HepG2 (cell line): ENCODE data around the gene ADGRV1. TPM values are rescaled to one million over a fixed set of nuclear protein-coding genes. Genes with fewer than 3 reads are reported as not detected.

Experiments
- ARNT ChIP-seq: fragments of 450-650 bp; IDR thresholded peaks from 2 replicates; pipeline ENCODE4 v1.6.1; 2017
- ATF7-NPFF ChIP-seq: sonication (generic); formaldehyde crosslinking; IDR thresholded peaks from 2 replicates; pipeline ENCODE4 v1.8.1; 2023; ENCODE audit warnings: mild to moderate bottlenecking, low read depth, missing genetic modification reagents, moderate library complexity
- CEBPG ChIP-seq: IDR thresholded peaks from 2 replicates; pipeline ENCODE4 v1.6.1; 2016
- FLYWCH1 ChIP-seq: sonication (generic); formaldehyde crosslinking; IDR thresholded peaks from 2 replicates; pipeline ENCODE4 v1.8.1; 2023; ENCODE audit warnings: mild to moderate bottlenecking, missing genetic modification reagents
- HIVEP1 ChIP-seq: sonication (generic); formaldehyde crosslinking; IDR thresholded peaks from 2 replicates; pipeline ENCODE4 v1.4.0; 2020; ENCODE audit warnings: mild to moderate bottlenecking, missing genetic modification reagents
- HOXA5 ChIP-seq: sonication (generic); formaldehyde crosslinking; IDR thresholded peaks from 2 replicates; pipeline ENCODE4 v1.4.0; 2020; ENCODE audit warnings: missing genetic modification reagents
- MXD3 ChIP-seq: IDR thresholded peaks from 2 replicates; pipeline ENCODE4 v1.6.1; 2016; ENCODE audit warnings: mild to moderate bottlenecking, missing biosample characterization, missing genetic modification reagents
- MYC ChIP-seq: sonication (generic); formaldehyde crosslinking; IDR thresholded peaks from 2 replicates; pipeline ENCODE4 v1.9.0; 2021; ENCODE audit warnings: missing genetic modification reagents, borderline replicate concordance
- NPAS2 ChIP-seq: sonication (generic); formaldehyde crosslinking; IDR thresholded peaks from 2 replicates; pipeline ENCODE4 v1.8.0; 2022; ENCODE audit warnings: mild to moderate bottlenecking, missing genetic modification reagents, borderline replicate concordance
- PAX8 ChIP-seq: sonication (generic); formaldehyde crosslinking; IDR thresholded peaks from 2 replicates; pipeline ENCODE4 v1.8.0; 2022; ENCODE audit warnings: mild to moderate bottlenecking, missing genetic modification reagents, borderline replicate concordance
- RORA ChIP-seq: sonication (generic); formaldehyde crosslinking; IDR thresholded peaks from 2 replicates; pipeline ENCODE4 v1.5.0; 2020; ENCODE audit warnings: mild to moderate bottlenecking, missing genetic modification reagents, moderate library complexity
- SIN3A ChIP-seq: IDR thresholded peaks from 2 replicates; pipeline ENCODE4 v1.6.1; 2011; ENCODE audit warnings: low read depth, mild to moderate bottlenecking, control low read depth, low read length, borderline replicate concordance
- SMC3 ChIP-seq: IDR thresholded peaks from 2 replicates; pipeline ENCODE4 v1.6.1; 2011; ENCODE audit warnings: low read length, improper control_type of control experiment
- SOX5 ChIP-seq: IDR thresholded peaks from 2 replicates; pipeline ENCODE4 v1.6.1; 2016; ENCODE audit warnings: borderline replicate concordance
- SOX6 ChIP-seq, 2 experiments: fragments of 450-650 bp in 1 of 2; sonication (generic) in 1 of 2; formaldehyde crosslinking in 1 of 2; IDR thresholded peaks; 2 replicates each; pipeline versions ENCODE4 v1.4.0 to v1.6.1; 2017 to 2020; ENCODE audit warnings: antibody characterized with exemption in 1 of 2, mild to moderate bottlenecking in 1 of 2, missing genetic modification reagents in 1 of 2
- SRSF4 ChIP-seq: fragments of 200-400 bp; formaldehyde crosslinking; IDR thresholded peaks from one replicate; pipeline ENCODE4 v1.6.1; 2018; ENCODE audit warnings: mild to moderate bottlenecking, low read depth, low read length, moderate library complexity; ENCODE audit not compliant: poor library complexity, severe bottlenecking
- TAF1 ChIP-seq: sonication (generic); formaldehyde crosslinking; IDR thresholded peaks from 2 replicates; pipeline ENCODE4 v1.4.0; 2020; ENCODE audit warnings: missing genetic modification reagents
- TFDP2 ChIP-seq: sonication (generic); formaldehyde crosslinking; IDR thresholded peaks from 2 replicates; pipeline ENCODE4 v1.4.0; 2020; ENCODE audit warnings: missing genetic modification reagents
- TOPORS ChIP-seq: sonication (generic); formaldehyde crosslinking; IDR thresholded peaks from 2 replicates; pipeline ENCODE4 v1.8.0; 2023; ENCODE audit warnings: mild to moderate bottlenecking, missing genetic modification reagents
- TRAFD1 ChIP-seq: sonication (generic); formaldehyde crosslinking; IDR thresholded peaks from 2 replicates; pipeline ENCODE4 v1.5.1; 2020; ENCODE audit warnings: missing genetic modification reagents, mild to moderate bottlenecking, borderline replicate concordance
- YEATS2 ChIP-seq: sonication (generic); formaldehyde crosslinking; IDR thresholded peaks from 2 replicates; pipeline ENCODE4 v1.4.0; 2020; ENCODE audit warnings: missing genetic modification reagents, borderline replicate concordance
- ZNF207 ChIP-seq: fragments of 450-650 bp; IDR thresholded peaks from 2 replicates; pipeline ENCODE4 v1.6.1; 2016; ENCODE audit warnings: antibody characterized with exemption, borderline replicate concordance
- ZNF230 ChIP-seq: sonication (generic); formaldehyde crosslinking; IDR thresholded peaks from 2 replicates; pipeline ENCODE4 v1.4.0; 2020; ENCODE audit warnings: mild to moderate bottlenecking, missing genetic modification reagents
- ZNF3 ChIP-seq: IDR thresholded peaks from 2 replicates; pipeline ENCODE4 v1.7.0; 2017; ENCODE audit warnings: inconsistent platforms
- ZNF503 ChIP-seq: sonication (generic); formaldehyde crosslinking; IDR thresholded peaks from 2 replicates; pipeline ENCODE4 v1.4.0; 2020; ENCODE audit warnings: missing genetic modification reagents
- ZNF530 ChIP-seq: sonication (generic); formaldehyde crosslinking; IDR thresholded peaks from 2 replicates; pipeline ENCODE4 v1.5.0; 2020; ENCODE audit warnings: low read depth, mild to moderate bottlenecking, missing genetic modification reagents
- ZNF660 ChIP-seq: sonication (generic); formaldehyde crosslinking; IDR thresholded peaks from 2 replicates; pipeline ENCODE4 v1.5.1; 2020; ENCODE audit warnings: mild to moderate bottlenecking, low read depth, missing genetic modification reagents, borderline replicate concordance
- ZNF790 ChIP-seq: sonication (generic); formaldehyde crosslinking; IDR thresholded peaks from 2 replicates; pipeline ENCODE4 v1.8.0; 2022; ENCODE audit warnings: missing genetic modification reagents, mild to moderate bottlenecking, borderline replicate concordance
- polyA plus RNA-seq, 8 experiments: library from polyadenylated mRNA; depleted of rRNA in 3 of 8; stranded (reverse) in 7 of 8; unstranded in 1 of 8; fragments of >200 nt; fragmentation: Illumina TruSeq in 4 of 8; extraction: Trizol in 4 of 8; gene quantifications; 2 replicates each; pipeline versions ENCODE4 v1.2.1 to v1.2.3, GENCODE V29; 2011 to 2016; ENCODE audit warnings: low read depth in 4 of 8, missing spikeins in 1 of 8, mixed read lengths in 1 of 8; ENCODE audit not compliant: insufficient read depth in 1 of 8
- total RNA-seq, 5 experiments: library from RNA; depleted of rRNA; stranded (reverse); fragments of >200 nt; fragmentation: Illumina TruSeq; extraction: Trizol; gene quantifications; 2 replicates each; pipeline ENCODE4 v1.2.3, GENCODE V29; 2016; ENCODE audit warnings: low read depth in 1 of 5

Gene ADGRV1
- total and polyA plus RNA-seq, 2 of the 13 experiments (the other 11 are each of a cell fraction or from before 2014, with no cell fraction given): 1.7 to 3.9 TPM

GRCh38 chr5:90909101-90909503, 350.5 kb downstream of the ADGRV1 start (continued):
- no peak for TF ChIP-seq TOPORS
- no peak for TF ChIP-seq SRSF4
- no peak for TF ChIP-seq ZNF530 (CRISPR knock-in tag)
- TF ChIP-seq YEATS2 (CRISPR knock-in tag): no peak
- no peak for TF ChIP-seq ZNF3 (CRISPR knock-in tag)
- no peak for TF ChIP-seq ARNT
- TF ChIP-seq SOX5 (CRISPR knock-in tag): peak; percentile 22; the same call in 1 of the 2 replicates
- no peak for TF ChIP-seq HIVEP1
- TF ChIP-seq TRAFD1: no peak
- TF ChIP-seq ZNF230 (CRISPR knock-in tag): no peak
- TF ChIP-seq SMC3: no peak
- TF ChIP-seq TFDP2: no peak
- no peak for TF ChIP-seq RORA
- TF ChIP-seq ZNF503: no peak
- TF ChIP-seq FLYWCH1: no peak
- no peak for TF ChIP-seq MXD3 (CRISPR knock-in tag)
- no peak for TF ChIP-seq TAF1 (CRISPR knock-in tag)
- TF ChIP-seq ATF7-NPFF: no peak
- no peak for TF ChIP-seq PAX8
- no peak for TF ChIP-seq ZNF660 (CRISPR knock-in tag)
- TF ChIP-seq CEBPG (CRISPR knock-in tag): 0 out of 2 replicates have a peak, but pooled peaks have one; percentile 11
- TF ChIP-seq HOXA5 (CRISPR knock-in tag): no peak
- TF ChIP-seq SIN3A: no peak
- TF ChIP-seq ZNF207: no peak
- no peak for TF ChIP-seq MYC (CRISPR knock-in tag)
- no peak for TF ChIP-seq SOX6 (IDR thresholded peaks at IDR 0.05)
- peak; percentile 70 for TF ChIP-seq SOX6 (CRISPR knock-in tag; IDR thresholded peaks at IDR 0.05)
- no peak for TF ChIP-seq NPAS2
- TF ChIP-seq ZNF790 (CRISPR knock-in tag): no peak
